Right lobe of liver (tissue), 6 donors: ENCODE measurements around the gene GATAD2B. TPM values are rescaled to one million over a fixed set of nuclear protein-coding genes. Genes with fewer than 3 reads are reported as not detected.
"Not testable (repeated sequence)": the region's sequence is repeated elsewhere in the genome, so short reads cannot be mapped to it uniquely, and the experiment has no call there.

Source experiments
- ATAC-seq, 4 donors: fragments of 200-7000 bp; cut with Tn5 transposase; one replicate each; pipeline ENCODE4 v1.9.1; 2020; ENCODE audit warnings: mild to moderate bottlenecking in 4 of 4, moderate library complexity in 4 of 4
- DNase-seq, 3 donors: peaks; one replicate each; pipeline ENCODE4 v3.0.0-alpha.2; 2020
- H3K27ac ChIP-seq, 3 donors: fragments of 200-600 bp; one replicate each; pipeline ENCODE4 v1.8.0; 2022
- H3K27me3 ChIP-seq, 2 donors: fragments of 200-600 bp; one replicate each; pipeline ENCODE4 v1.8.0; 2022
- H3K36me3 ChIP-seq, 4 donors: fragments of 200-600 bp; sonication (generic) in 1 of 4; one replicate each; pipeline versions ENCODE4 v1.5.1 to v1.8.0; 2017 to 2022; ENCODE audit warnings: control low read depth in 1 of 4
- H3K4me1 ChIP-seq, 4 donors: fragments of 200-600 bp; sonication (generic) in 1 of 4; one replicate each; pipeline versions ENCODE4 v1.5.1 to v1.8.0; 2017 to 2022; ENCODE audit warnings: control low read depth in 1 of 4
- H3K4me3 ChIP-seq, 3 donors: fragments of 200-600 bp; one replicate each; pipeline ENCODE4 v1.8.0; 2022
- H3K9me3 ChIP-seq, 4 donors: fragments of 200-600 bp; sonication (generic) in 1 of 4; one replicate each; pipeline versions ENCODE4 v1.5.1 to v1.8.0; 2017 to 2022; ENCODE audit warnings: control low read depth in 1 of 4
- CTCF ChIP-seq, 4 donors: fragments of 200-600 bp in 3 of 4; fragments of 450-650 bp in 1 of 4; IDR thresholded peaks; one replicate each; pipeline versions ENCODE4 v1.5.1 to v1.8.0; 2016 to 2022; ENCODE audit warnings: antibody characterized with exemption in 4 of 4, mild to moderate bottlenecking in 2 of 4
- POLR2A ChIP-seq: fragments of 450-650 bp; IDR thresholded peaks from one replicate; pipeline ENCODE4 v1.6.1; 2017; ENCODE audit warnings: antibody characterized with exemption, mild to moderate bottlenecking
- WGBS: methylation state at CpG from one replicate; pipeline ENCODE4 v1.1.6; 2018; ENCODE audit warnings: low coverage, low lambda C conversion rate; ENCODE audit not compliant: insufficient coverage; ENCODE audit errors: missing lambda C conversion rate; 5-methylcytosine and 5-hydroxymethylcytosine counted together
- intact Hi-C, 2 donors: fragments of 100-400 bp; cut with DNase I; formaldehyde crosslinking; loops; one replicate each; pipeline versions ENCODE4 v1.11.2 to v1.14.1; 2022
- total RNA-seq, 6 experiments: library from RNA; depleted of rRNA in 2 of 6; stranded (reverse); fragments of >200 nt in 2 of 6; fragmentation: NEBNext Ultra II Directional in 3 of 6; extraction: Animal tissue kit (Norgen Biotek cat#: 25700) in 3 of 6; gene quantifications; one replicate each; pipeline versions ENCODE4 v1.1.0 to v1.2.4, GENCODE V29; 2016 to 2023
- donor health status: DM: no; HTN: yes; CAD: no.
- donor health status: DM: no; HTN: no; CAD: no.
- donor health status: DM: no; HTN: no; CAD: no.
- donor health status: DM: no; HTN: yes; CAD: no.
- donor health status: DM: no; HTN: yes; CAD: no.

GATAD2B gene
- total RNA-seq, 6 experiments from 2014 or later: 9.8 to 20.3 (median 16.8) TPM

- peak in 2 of 4 donors; percentile 19 to 23 for ATAC-seq
- no peaks in the 10 kb centered on the region for H3K27me3 ChIP-seq
- no peak overlapping the region for H3K27ac ChIP-seq
- TF ChIP-seq CTCF (IDR thresholded peaks at IDR 0.05): no peak
- TF ChIP-seq POLR2A: no peak
- peaks cover 0 to 12% (median 0%) of the 10 kb centered on the region in 4 donors for H3K4me1 ChIP-seq
- WGBS: 80% methylated on average over 3 of the region's 3 CpGs
- H3K36me3 ChIP-seq: no peaks in the 10 kb centered on the region
- DNase-seq: no peak
- no peaks in the 10 kb centered on the region for H3K9me3 ChIP-seq
- no peak overlapping the region for H3K4me3 ChIP-seq
- intact Hi-C loops: no loop called here
Observed at GRCh38 chr1:153845158-153845557, 77.6 kb downstream of the GATAD2B start.

GRCh38 chr1:153844349-153844748 is 78.4 kb downstream of the GATAD2B start:
- H3K27ac ChIP-seq, H3K9me3 ChIP-seq, intact Hi-C loops, ATAC-seq, H3K27me3 ChIP-seq, H3K36me3 ChIP-seq, H3K4me3 ChIP-seq, DNase-seq: not testable (repeated sequence)
- peaks cover 0 to 12% (median 0%) of the 10 kb centered on the region in 4 donors for H3K4me1 ChIP-seq
- 100% methylated on average over 1 of the region's 3 CpGs for WGBS

GRCh38 chr1:153842006-153842471 is 80.7 kb downstream of the GATAD2B start:
- 86% methylated on average over 3 of the region's 3 CpGs for WGBS
- Histone ChIP-seq H3K27ac (no peak overlapping the region), H3K4me3 (no peak overlapping the region), H3K36me3 (no peaks in the 10 kb centered on the region), H3K9me3 (no peaks in the 10 kb centered on the region), H3K27me3 (no peaks in the 10 kb centered on the region), H3K4me1 (no peaks in the 10 kb centered on the region)
- no peak for ATAC-seq
- intact Hi-C loops: no loop called here
- no peak for DNase-seq
- TF ChIP-seq CTCF (IDR thresholded peaks at IDR 0.05) (no peak), POLR2A (no peak)

DNA sequence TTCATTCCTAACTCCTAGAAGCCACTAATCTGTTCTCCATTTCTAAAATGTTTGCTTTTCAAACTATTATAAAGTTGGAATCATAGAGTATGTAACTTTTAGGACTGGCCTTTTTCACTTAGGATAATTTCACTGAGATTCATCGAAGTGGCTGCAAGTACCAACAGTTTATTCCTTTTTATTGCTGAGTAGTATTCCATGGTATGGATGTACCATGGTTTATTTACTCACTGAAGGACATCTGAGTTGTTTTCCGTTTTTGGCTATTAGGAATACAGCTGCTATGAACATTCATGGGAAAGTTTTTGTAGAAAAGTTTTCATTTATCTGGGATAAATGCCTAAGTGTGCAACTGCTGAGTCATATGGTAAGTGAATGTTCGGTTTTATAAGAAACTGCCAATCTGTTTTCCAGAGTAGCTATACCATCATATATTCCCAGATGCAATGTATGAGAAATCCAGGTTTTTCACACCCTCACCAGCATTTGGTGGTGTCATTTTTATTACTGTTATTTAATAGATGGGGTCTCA is 81.2 kb downstream of the GATAD2B start:
- no peak for TF ChIP-seq POLR2A
- TF ChIP-seq CTCF (IDR thresholded peaks at IDR 0.05): no peak
- no peaks in the 10 kb centered on the region for H3K9me3 ChIP-seq
- no peaks in the 10 kb centered on the region for H3K36me3 ChIP-seq
- WGBS: 86% methylated on average over 3 of the region's 3 CpGs
- no peaks in the 10 kb centered on the region for H3K27me3 ChIP-seq
- H3K4me3 ChIP-seq: no peak overlapping the region
- no peak for DNase-seq
- no peak overlapping the region for H3K27ac ChIP-seq
- no peak for ATAC-seq
- no peaks in the 10 kb centered on the region for H3K4me1 ChIP-seq
- intact Hi-C loops: no loop called here

DNA sequence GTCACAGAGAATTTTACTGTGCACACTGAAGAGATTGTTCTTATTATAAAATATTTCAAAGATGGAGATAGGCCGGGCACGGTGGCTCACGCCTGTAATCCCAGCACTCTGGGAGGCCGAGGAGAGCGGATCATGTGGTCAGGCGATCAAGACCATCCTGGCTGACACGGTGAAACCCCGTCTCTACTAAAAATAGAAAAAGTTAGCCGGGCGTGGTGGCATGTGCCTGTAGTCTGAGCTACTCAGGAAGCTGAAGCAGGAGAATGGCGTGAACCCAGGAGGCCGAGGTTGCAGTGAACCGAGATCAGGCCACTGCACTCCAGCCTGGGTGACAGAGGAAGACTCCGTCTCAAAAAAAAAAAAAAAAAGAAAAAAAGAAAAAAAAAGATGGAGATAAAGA is 82.0 kb downstream of the GATAD2B start:
- H3K4me3 ChIP-seq, H3K36me3 ChIP-seq, H3K4me1 ChIP-seq, ATAC-seq, H3K27me3 ChIP-seq, H3K9me3 ChIP-seq, DNase-seq, H3K27ac ChIP-seq, intact Hi-C loops: not testable (repeated sequence)
- 90% methylated on average over 8 of the region's 14 CpGs for WGBS

DNA sequence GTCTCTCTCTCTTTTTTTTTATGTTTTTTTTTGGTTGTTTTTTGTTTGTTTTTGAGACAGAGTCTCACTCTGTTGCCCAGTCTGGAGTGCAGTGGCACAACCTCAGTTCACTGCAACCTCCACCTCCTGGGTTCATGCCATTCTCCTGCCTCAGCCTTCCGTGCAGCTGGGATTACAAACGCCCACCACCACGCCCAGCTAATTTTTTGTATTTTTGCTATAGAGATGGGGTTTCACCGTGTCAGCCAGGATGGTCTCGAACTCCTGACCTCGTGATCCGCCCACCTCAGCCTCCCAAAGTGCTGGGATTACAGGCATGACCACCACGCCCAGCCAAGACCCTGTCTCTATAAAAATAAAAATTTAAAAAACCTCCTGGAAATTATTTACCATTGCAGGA is 88.8 kb downstream of the GATAD2B start:
- ATAC-seq, H3K27me3 ChIP-seq, DNase-seq, H3K9me3 ChIP-seq, H3K36me3 ChIP-seq, H3K27ac ChIP-seq, intact Hi-C loops, H3K4me1 ChIP-seq, H3K4me3 ChIP-seq: not testable (repeated sequence)
- WGBS: 98% methylated on average over 6 of the region's 8 CpGs
